Embryonic facial prominence (tissue), 1 donor: ENCODE data around the gene PCED1A.
"Not testable (repeated sequence)": the region's sequence is repeated elsewhere in the genome, so short reads cannot be mapped to it uniquely, and the experiment has no call there.

Experiments used
- DNase-seq: peaks from one replicate; pipeline ENCODE4 v3.0.0-alpha.2; 2016; ENCODE audit errors: extremely low spot score

Gene PCED1A

GRCh38 chr20:2829376-2829775 is 11.1 kb downstream of the PCED1A start:
- no peak for DNase-seq

GRCh38 chr20:2826655-2827054 is 13.8 kb downstream of the PCED1A start:
- DNase-seq: no peak

DNA sequence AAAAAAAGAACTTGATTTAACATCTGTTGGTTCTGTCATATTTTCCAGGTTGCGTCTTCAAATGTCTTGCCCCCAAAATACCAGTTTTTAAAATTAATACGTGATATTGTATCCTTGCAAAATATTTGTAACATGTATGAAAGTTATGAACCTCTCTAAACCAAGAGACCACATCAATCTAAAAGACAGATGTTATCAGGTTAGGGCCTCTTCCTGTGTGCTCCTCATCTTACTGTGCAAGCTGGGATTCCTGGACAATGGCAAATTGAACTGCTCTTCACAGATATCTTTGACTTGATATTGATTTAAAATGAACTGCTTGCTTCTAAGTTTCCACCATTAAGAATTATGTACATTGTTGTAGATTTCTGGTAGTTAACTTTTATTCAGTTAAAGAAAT is 14.7 kb downstream of the PCED1A start:
- no peak for DNase-seq

- DNase-seq: no peak
Observed at GRCh38 chr20:2822073-2822472, 18.4 kb downstream of the PCED1A start.

- no peak for DNase-seq
Observed at GRCh38 chr20:2820896-2821869, 19.3 kb downstream of the PCED1A start.

DNA sequence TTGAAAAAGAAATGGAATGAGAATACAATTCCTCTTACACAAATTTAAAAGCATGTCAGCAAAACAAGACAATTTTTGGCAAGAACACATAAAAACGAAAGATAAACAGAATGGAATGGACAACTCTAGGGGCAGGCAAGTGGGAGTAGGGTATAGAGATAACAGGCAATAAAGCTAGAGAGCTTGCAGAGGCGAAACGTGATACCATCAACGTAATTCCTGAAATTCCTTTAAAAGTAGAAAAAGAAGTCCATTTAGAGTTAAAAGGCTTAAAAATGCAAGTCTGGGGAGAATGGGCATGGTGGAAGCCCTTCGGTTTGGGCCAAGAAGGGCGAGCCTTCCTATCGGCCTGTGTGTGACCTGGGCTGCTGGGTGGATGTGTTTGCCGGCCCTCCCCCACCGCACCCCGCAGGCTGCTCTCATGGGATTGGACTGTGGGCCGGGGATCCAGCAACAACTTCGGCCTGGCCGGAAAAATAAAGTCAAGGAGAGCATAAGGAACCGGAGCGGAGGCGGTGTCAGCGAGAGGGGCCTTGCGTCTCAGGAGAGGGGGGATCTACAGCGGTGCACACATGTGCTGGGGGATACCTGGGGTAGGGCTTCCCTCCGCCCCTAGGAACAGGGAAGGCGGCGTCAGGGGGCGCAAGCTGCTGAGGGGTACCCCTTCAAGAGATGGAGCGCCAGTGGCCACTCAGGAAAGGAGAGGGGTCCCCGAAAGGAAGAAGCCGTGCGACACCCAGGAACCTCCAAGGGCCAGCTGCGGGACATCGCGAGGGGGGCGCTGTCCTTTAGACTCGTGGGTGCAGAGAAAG is 20.2 kb downstream of the PCED1A start:
- no peak for DNase-seq

- no peak for DNase-seq
Observed at GRCh38 chr20:2817891-2818595, 22.4 kb downstream of the PCED1A start.

DNA sequence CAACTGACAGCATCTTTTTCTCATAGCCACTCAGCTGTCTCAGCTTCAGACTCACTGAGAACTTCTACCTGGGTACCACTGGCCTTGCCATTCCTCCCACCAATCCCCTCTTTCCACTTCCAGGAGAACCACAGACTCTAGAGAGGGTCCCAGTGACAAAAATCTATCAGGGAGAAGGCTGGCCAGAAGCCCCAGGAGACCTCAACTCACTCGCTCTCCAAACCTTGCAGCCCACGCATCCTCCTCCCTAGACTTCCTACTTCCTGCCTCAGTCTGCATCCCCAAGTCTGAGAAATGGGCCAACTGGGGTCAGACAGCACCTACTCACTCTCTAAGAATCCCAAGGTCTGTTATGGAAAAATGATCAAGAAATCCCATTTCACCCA is 23.1 kb downstream of the PCED1A start:
- DNase-seq: no peak

DNA sequence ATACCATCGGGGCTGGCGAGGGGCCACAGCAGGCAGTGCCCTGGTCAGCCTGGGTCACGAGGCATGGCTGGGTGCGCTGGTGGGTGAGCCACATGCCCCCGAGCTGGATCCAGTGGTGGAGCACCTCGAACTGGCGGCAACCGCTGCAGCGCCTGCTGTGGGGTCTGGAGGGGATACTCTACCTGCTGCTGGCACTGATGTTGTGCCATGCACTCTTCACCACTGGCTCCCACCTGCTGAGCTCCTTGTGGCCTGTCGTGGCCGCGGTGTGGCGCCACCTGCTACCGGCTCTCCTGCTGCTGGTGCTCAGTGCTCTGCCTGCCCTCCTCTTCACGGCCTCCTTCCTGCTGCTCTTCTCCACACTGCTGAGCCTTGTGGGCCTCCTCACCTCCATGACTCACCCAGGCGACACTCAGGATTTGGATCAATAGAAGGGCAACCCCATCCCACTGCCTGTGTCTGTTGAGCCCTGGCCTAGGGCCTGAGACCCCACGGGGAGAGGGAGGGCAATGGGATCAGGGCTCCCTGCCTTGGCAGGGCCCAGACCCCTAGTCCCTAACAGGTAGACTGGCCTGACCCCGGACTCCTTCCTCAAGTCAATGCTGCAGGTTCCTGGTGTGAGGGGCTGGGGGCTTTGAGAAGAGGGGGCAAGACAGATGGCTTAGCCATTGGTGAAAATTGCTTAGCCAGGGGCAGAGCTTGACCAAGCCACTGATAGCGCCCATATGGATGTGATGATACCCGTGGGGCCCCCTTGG is 23.7 kb downstream of the PCED1A start:
- DNase-seq: no peak

DNA sequence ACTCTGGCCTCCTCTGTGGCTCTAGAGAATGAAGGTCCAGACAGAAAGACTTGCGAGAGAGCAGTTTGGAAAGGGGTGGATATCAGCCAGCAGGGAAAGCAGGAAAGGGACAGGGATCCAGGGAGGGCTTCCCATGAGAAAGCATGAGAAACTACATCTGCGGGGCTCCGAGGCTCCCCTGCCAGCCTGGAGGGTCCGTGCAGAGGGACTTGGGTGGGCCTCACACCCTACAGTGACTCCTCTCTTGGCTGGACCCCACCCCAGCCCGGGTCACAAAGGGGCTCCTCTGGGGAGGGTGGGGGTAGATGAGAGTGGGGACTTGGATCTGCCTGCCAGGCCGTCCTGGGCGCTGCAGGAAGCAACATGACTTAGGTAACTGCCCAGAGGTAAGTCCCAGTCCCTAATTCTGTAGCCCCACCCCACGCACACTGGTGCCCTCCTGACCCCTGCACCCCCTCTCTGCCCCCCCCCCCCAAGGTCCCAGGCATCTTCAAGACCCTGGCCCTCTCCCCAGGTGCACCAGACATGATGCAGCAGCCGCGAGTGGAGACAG is 24.3 kb downstream of the PCED1A start, which contains the start of gene TMEM239:
TSS of gene TMEM239 (plus strand) at position 335 of the 553 bp plus-strand sequence. CDS start at position 526, 191 bp downstream.
- no peak for DNase-seq

DNA sequence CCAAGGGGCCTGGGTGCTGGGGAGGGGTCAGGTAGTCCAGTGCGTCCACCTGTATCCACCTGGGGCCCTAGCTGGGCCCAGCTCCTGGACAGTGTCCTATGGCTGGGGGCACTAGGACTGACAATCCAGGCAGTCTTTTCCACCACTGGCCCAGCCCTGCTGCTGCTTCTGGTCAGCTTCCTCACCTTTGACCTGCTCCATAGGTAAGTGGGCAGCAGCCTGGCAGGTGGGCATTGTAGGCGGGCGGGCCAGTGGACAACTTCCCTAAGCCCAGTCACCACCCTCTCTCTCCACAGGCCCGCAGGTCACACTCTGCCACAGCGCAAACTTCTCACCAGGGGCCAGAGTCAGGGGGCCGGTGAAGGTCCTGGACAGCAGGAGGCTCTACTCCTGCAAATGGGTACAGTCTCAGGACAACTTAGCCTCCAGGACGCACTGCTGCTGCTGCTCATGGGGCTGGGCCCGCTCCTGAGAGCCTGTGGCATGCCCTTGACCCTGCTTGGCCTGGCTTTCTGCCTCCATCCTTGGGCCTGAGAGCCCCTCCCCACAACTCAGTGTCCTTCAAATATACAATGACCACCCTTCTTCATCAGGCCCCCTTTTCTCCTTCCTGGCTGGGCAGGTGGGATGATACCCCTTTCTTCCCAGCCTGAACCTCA is 25.1 kb downstream of the PCED1A start:
- DNase-seq: no peak

GRCh38 chr20:2814587-2815051 is 25.8 kb downstream of the PCED1A start, which contains the start of gene C20orf141:
Gene C20orf141 (plus strand): TSS chr20:2814987. CDS start chr20:2815185, 198 bp downstream.
- DNase-seq: no peak

DNA sequence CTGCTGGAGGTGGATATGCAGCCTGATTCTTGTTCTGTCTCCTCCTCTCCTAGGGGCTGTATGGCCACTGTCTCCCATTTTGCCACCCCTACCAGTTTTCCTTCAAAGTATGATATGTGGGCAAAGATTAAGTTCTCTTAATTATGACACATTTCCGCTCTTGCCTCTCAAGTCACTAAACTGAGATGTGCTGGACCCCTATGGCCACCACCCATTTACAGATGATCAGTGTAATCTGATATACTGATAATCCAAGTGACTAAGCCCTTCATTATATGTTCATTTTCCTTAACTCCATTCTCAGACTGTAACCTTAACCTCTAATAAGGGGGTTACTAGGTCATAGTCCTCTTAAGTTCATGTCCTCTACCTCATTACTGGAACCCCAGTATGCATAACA is 26.4 kb downstream of the PCED1A start:
- no peak for DNase-seq

DNA sequence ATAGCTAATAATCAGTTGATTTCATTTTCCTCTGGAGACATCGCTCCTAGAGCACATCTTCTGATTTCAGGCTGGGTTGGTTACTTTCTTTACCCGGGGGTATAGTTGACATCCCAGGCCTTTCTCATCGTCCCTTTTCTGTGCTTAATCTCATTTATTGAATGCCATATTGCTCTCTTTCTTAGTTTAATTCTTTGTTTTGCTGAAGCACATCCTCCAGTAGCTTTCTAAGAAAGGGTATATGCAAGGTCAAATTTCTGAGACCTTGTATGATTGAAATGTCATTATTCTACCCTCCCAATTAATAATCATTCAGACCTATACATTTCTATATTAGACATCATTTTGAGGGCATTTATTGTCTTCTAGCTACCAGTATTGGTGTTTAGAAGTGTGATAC is 28.3 kb downstream of the PCED1A start:
- DNase-seq: no peak

DNA sequence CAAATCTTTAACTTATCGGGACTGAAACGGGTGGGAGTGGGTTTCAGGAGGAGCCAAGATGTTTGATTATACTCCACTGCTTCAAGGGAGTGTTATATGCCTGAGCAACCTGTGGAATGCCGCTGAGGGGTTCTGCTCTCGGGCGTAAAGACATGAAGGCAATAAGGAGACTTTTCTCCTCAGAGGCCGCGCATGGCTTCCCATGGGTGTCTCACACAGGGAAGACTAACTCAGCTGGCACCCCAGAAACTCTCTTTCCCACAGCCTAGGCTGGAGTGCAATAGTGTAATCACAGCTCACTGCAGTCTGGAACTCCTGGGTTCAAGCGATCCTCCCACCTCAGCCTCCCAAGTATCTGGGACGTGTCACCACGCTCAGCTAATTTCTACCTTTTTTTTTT is 30.8 kb downstream of the PCED1A start:
- no peak for DNase-seq

DNA sequence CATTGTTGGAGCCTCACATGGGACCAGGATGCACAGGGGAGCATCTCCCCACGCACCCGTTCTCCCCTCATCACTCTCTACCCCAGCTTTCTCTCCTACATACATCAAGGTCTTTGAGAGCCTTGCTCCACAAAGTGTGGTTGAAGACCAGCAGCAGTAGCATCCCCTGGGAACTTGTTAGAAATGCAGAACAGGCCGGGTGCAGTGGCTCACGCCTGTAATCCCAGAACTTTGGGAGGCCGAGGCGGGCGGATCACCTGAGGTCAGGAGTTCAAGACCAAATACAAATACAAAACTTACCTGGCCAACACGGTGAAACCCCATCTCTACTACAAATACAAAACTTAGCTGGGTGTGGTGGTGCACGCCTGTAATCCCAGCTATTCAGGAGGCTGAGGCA is 32.5 kb downstream of the PCED1A start:
- DNase-seq: not testable (repeated sequence)

GRCh38 chr20:2807019-2807418 is 33.4 kb downstream of the PCED1A start:
- no peak for DNase-seq

- no peak for DNase-seq
Observed at GRCh38 chr20:2806351-2806701, 34.1 kb downstream of the PCED1A start.

DNA sequence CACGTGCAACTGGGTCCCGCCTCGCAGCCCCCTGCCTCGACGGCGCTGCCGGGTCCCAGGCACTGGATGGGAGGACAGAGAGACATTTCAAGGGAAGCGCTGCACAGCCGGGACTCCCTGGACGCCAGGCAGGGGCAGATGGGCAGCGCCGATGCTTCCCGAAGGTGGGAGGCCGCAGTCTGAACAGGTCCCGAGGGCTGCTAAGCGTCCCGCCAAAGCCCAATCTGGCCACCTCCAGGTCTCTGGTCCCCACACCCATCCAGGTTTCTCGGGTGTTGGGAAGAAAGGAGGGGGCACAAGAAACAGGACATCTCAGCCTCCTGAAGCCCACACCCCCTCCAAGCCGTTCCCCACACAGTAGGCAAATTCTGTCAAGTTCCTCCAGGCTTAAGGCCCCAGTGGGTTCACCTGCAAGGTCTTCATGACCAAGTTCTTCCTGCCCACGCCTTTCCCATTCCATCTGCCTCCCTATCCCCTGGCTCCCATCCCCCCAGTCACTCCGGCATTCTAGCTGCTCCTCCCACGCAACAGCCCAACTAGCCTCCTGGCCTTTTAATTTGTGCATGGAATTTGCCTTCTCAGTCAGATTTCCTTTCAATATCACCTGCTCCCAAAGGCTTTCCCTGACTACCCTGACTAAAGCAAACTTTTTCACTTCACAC is 34.6 kb downstream of the PCED1A start:
- no peak for DNase-seq
